Skin of body (tissue), 2 donors: ENCODE data around the gene SLX4IP. TPM values are rescaled to one million over a fixed set of nuclear protein-coding genes. Genes with fewer than 3 reads are reported as not detected.

Source experiments
- DNase-seq: peaks from one replicate; lab custom pipeline; 2025; lab: John Stamatoyannopoulos, UW
- total RNA-seq: library from RNA; depleted of rRNA; stranded (reverse); fragments of >200 nt; gene quantifications from one replicate; pipeline ENCODE4 v1.2.3, GENCODE V29; 2014

The SLX4IP gene
- total RNA-seq, 1 donor from 2014 or later, result 6.8 TPM

GRCh38 chr20:10495173-10495572, 60.1 kb downstream of the SLX4IP start:
- no peak for DNase-seq

GRCh38 chr20:10496465-10496864, 61.4 kb downstream of the SLX4IP start:
- no peak for DNase-seq

GRCh38 chr20:10497283-10497682, 62.2 kb downstream of the SLX4IP start:
- no peak for DNase-seq

GRCh38 chr20:10497791-10498190, 62.7 kb downstream of the SLX4IP start:
- no peak for DNase-seq

GRCh38 chr20:10498200-10498599, 63.1 kb downstream of the SLX4IP start:
- DNase-seq, result no peak

GRCh38 chr20:10501402-10501801, 66.3 kb downstream of the SLX4IP start:
- DNase-seq, result no peak

- no peak for DNase-seq
Measured at GRCh38 chr20:10502098-10502526, 67.0 kb downstream of the SLX4IP start.

GRCh38 chr20:10504608-10504993, 69.5 kb downstream of the SLX4IP start:
- no peak for DNase-seq

GRCh38 chr20:10504994-10505730, 70.1 kb downstream of the SLX4IP start:
- DNase-seq, result peak; percentile 58

- peak; percentile 75 for DNase-seq
Measured at GRCh38 chr20:10505827-10506226, 70.7 kb downstream of the SLX4IP start.

GRCh38 chr20:10507052-10507451, 71.9 kb downstream of the SLX4IP start:
- DNase-seq, result no peak

GRCh38 chr20:10508060-10508459, 73.0 kb downstream of the SLX4IP start:
- no peak for DNase-seq

- peak; percentile 60 for DNase-seq
Measured at GRCh38 chr20:10508468-10509251, 73.6 kb downstream of the SLX4IP start.

- no peak for DNase-seq
Measured at GRCh38 chr20:10509376-10509775, 74.3 kb downstream of the SLX4IP start.

GRCh38 chr20:10510216-10510615, 75.1 kb downstream of the SLX4IP start:
- no peak for DNase-seq

GRCh38 chr20:10511170-10511508, 76.0 kb downstream of the SLX4IP start:
- no peak for DNase-seq

- peak; percentile 22 for DNase-seq
Measured at GRCh38 chr20:10511509-10512251, 76.6 kb downstream of the SLX4IP start.

- no peak for DNase-seq
Measured at GRCh38 chr20:10513061-10513460, 78.0 kb downstream of the SLX4IP start.

GRCh38 chr20:10513931-10514575, 78.9 kb downstream of the SLX4IP start:
- peak; percentile 60 for DNase-seq

GRCh38 chr20:10516529-10516928, 81.4 kb downstream of the SLX4IP start:
- no peak for DNase-seq

- DNase-seq, result no peak
Measured at GRCh38 chr20:10519361-10520046, 84.4 kb downstream of the SLX4IP start.
